ENCODE measurements around the gene ADGRG1.

The ADGRG1 gene

GRCh38 chr16:57620335-57621231, 7.8 kb upstream of the ADGRG1 start:
- Histone ChIP-seq H3K4me1 (ENCODE audit: control insufficient read depth, insufficient read depth, low read length) (no peaks in the 10 kb centered on the region), H3K4me3 (ENCODE audit: low read depth, low read length) (no peak overlapping the region), H3K9me3 (ENCODE audit: control insufficient read depth, insufficient read depth, low read depth, low read length) (no peaks in the 10 kb centered on the region), H3K36me3 (ENCODE audit: control insufficient read depth in 2 of 2, insufficient read depth in 1 of 2, low read length in 2 of 2) (no peaks in the 10 kb centered on the region), H3K27ac (ENCODE audit: extremely low read depth, low read depth, low read length) (no peak overlapping the region)
- CTCF ChIA-PET = interaction anchor here (1.7 to 1.8 kb wide), 2 partner anchors 28 kb away, joined by 7 read pairs; no protein-coding TSS in a partner anchor
- peak; percentile 47; the same call in 1 of the 2 replicates for TF ChIP-seq EGR2 (tag by site-specific recombination; IDR thresholded peaks at IDR 0.05; ENCODE audit: low read depth)
- TF ChIP-seq ZNF214 (tag by site-specific recombination; IDR thresholded peaks at IDR 0.05; ENCODE audit: borderline replicate concordance) = no peak
- peak; percentile 75; the same call in 1 of the 2 replicates for TF ChIP-seq ZFHX2 (tag by site-specific recombination; conservative IDR thresholded peaks at IDR 0.05)
- 0 out of 2 replicates have a peak, but pooled peaks have one; percentile 20 for TF ChIP-seq KLF9 (tag by site-specific recombination; IDR thresholded peaks at IDR 0.05; ENCODE audit: low read depth)
- POLR2A ChIA-PET = no interaction called here

- ChIA-PET CTCF (interaction anchor here (0.6 to 1.7 kb wide), 3 partner anchors 27 to 206 kb away, joined by 4 to 7 read pairs (median 4); no protein-coding TSS in a partner anchor), POLR2A (no interaction called here)
- Histone ChIP-seq H3K9me3 (ENCODE audit: control insufficient read depth, insufficient read depth, low read depth, low read length) (no peaks in the 10 kb centered on the region), H3K4me1 (ENCODE audit: control insufficient read depth, insufficient read depth, low read length) (no peaks in the 10 kb centered on the region), H3K4me3 (ENCODE audit: low read depth, low read length) (no peak overlapping the region), H3K36me3 (ENCODE audit: control insufficient read depth in 2 of 2, insufficient read depth in 1 of 2, low read length in 2 of 2) (no peaks in the 10 kb centered on the region), H3K27ac (ENCODE audit: extremely low read depth, low read depth, low read length) (no peak overlapping the region)
- TF ChIP-seq ZEB2 (tag by site-specific recombination; IDR thresholded peaks at IDR 0.05) (no peak), ZNF768 (tag by site-specific recombination; IDR thresholded peaks at IDR 0.05) (peak; percentile 77), PATZ1 (tag by site-specific recombination; IDR thresholded peaks at IDR 0.05) (0 out of 2 replicates have a peak, but pooled peaks have one; percentile 31)
Measured at GRCh38 chr16:57621521-57622271, 6.7 kb upstream of the ADGRG1 start.

GRCh38 chr16:57622361-57623250, 5.8 kb upstream of the ADGRG1 start:
- POLR2A ChIA-PET = no interaction called here
- Histone ChIP-seq H3K9me3 (ENCODE audit: control insufficient read depth, insufficient read depth, low read depth, low read length) (no peaks in the 10 kb centered on the region), H3K36me3 (ENCODE audit: control insufficient read depth in 2 of 2, insufficient read depth in 1 of 2, low read length in 2 of 2) (no peaks in the 10 kb centered on the region), H3K4me3 (ENCODE audit: low read depth, low read length) (no peak overlapping the region), H3K4me1 (ENCODE audit: control insufficient read depth, insufficient read depth, low read length) (no peaks in the 10 kb centered on the region), H3K27ac (ENCODE audit: extremely low read depth, low read depth, low read length) (no peak overlapping the region)
- CTCF ChIA-PET = interaction anchor here (0.8 to 1.9 kb wide), 3 partner anchors 25 to 28 kb away, joined by 6 to 11 read pairs (median 7); no protein-coding TSS in a partner anchor
- TF ChIP-seq BCL6B (tag by site-specific recombination; IDR thresholded peaks at IDR 0.05) (no peak), ZNF768 (tag by site-specific recombination; IDR thresholded peaks at IDR 0.05) (peak; percentile 75), PATZ1 (tag by site-specific recombination; IDR thresholded peaks at IDR 0.05) (0 out of 2 replicates have a peak, but pooled peaks have one; percentile 5)
